HG02852 (cell line): ENCODE results near the gene RNF144B.
A peak's percentile ranks its signal among the peaks of the same experiment; 100 is the strongest.

Experiments used
- ATAC-seq: cut with Tn5 transposase; IDR thresholded peaks from one replicate; pipeline ENCODE4 v1.9.1; 2021; ENCODE audit warnings: mild to moderate bottlenecking, moderate library complexity; ENCODE audit not compliant: unreplicated experiment

RNF144B gene

GRCh38 chr6:18478610-18479009 is 91.5 kb downstream of the RNF144B start:
- no peak for ATAC-seq

- ATAC-seq, result no peak
Observed at GRCh38 chr6:18481870-18482269, 94.7 kb downstream of the RNF144B start.

GRCh38 chr6:18485660-18486435 is 98.7 kb downstream of the RNF144B start:
- no peak for ATAC-seq

- no peak for ATAC-seq
Observed at GRCh38 chr6:18488004-18488403, 100.9 kb downstream of the RNF144B start.

GRCh38 chr6:18488526-18489270 is 101.5 kb downstream of the RNF144B start:
- ATAC-seq, result no peak

GRCh38 chr6:18489335-18489734 is 102.2 kb downstream of the RNF144B start:
- ATAC-seq, result no peak

- ATAC-seq, result no peak
Observed at GRCh38 chr6:18491308-18492045, 104.3 kb downstream of the RNF144B start.

GRCh38 chr6:18492972-18493371 is 105.8 kb downstream of the RNF144B start:
- no peak for ATAC-seq

- no peak for ATAC-seq
Observed at GRCh38 chr6:18493382-18493891, 106.3 kb downstream of the RNF144B start.

- no peak for ATAC-seq
Observed at GRCh38 chr6:18493925-18494324, 106.8 kb downstream of the RNF144B start.

- ATAC-seq, result no peak
Observed at GRCh38 chr6:18495236-18495635, 108.1 kb downstream of the RNF144B start.

- ATAC-seq, result no peak
Observed at GRCh38 chr6:18496462-18496861, 109.3 kb downstream of the RNF144B start.

GRCh38 chr6:18497006-18497405 is 109.9 kb downstream of the RNF144B start:
- no peak for ATAC-seq

GRCh38 chr6:18498408-18498807 is 111.3 kb downstream of the RNF144B start:
- no peak for ATAC-seq

- no peak for ATAC-seq
Observed at GRCh38 chr6:18500921-18501662, 113.9 kb downstream of the RNF144B start.

- no peak for ATAC-seq
Observed at GRCh38 chr6:18501663-18502013, 114.5 kb downstream of the RNF144B start.

- no peak for ATAC-seq
Observed at GRCh38 chr6:18503206-18503592, 116.0 kb downstream of the RNF144B start.

- peak; percentile 82 for ATAC-seq
Observed at GRCh38 chr6:18503593-18504231, 116.6 kb downstream of the RNF144B start.

GRCh38 chr6:18504232-18504596 is 117.1 kb downstream of the RNF144B start:
- ATAC-seq, result no peak

GRCh38 chr6:18506382-18507017 is 119.3 kb downstream of the RNF144B start:
- no peak for ATAC-seq
